Fibroblast of villous mesenchyme (primary cell): Measurements from ENCODE around the gene PALB2. TPM values are rescaled to one million over a fixed set of nuclear protein-coding genes. Genes with fewer than 3 reads are reported as not detected.

Source experiments
- total RNA-seq: library from RNA; depleted of rRNA; stranded (reverse); fragments of >200 nt; gene quantifications from 2 replicates; pipeline ENCODE4 v1.2.3, GENCODE V29; 2012

The PALB2 gene
- total RNA-seq, 1 donor: 22.0 TPM

Other genes with a start within 250 kb of the PALB2 start
- 23.5 and 29.4 TPM in 2 replicates for gene COG7, start 188.1 kb downstream of the PALB2 start, total RNA-seq
- gene GGA2, start 130.8 kb downstream of the PALB2 start, total RNA-seq: 21.6 and 24.2 TPM in 2 replicates
- gene EARS2, start 84.0 kb downstream of the PALB2 start, total RNA-seq: 36.3 and 38.7 TPM in 2 replicates
- 90.8 and 137 TPM in 2 replicates for gene UBFD1, start 83.6 kb downstream of the PALB2 start, total RNA-seq
- gene NDUFAB1, start 45.0 kb downstream of the PALB2 start, total RNA-seq: 78.9 and 98.4 TPM in 2 replicates
- gene DCTN5, start 156 bp upstream of the PALB2 start, total RNA-seq: 31.9 and 47.1 TPM in 2 replicates
- gene PLK1, start 37.6 kb upstream of the PALB2 start, total RNA-seq: 12.6 and 24.6 TPM in 2 replicates
- gene ERN2, start 71.9 kb upstream of the PALB2 start, total RNA-seq: 0.43 TPM in 1 of 2 replicates, not detected in the other
- not detected in 2 replicates for gene CHP2, start 113.7 kb upstream of the PALB2 start, total RNA-seq
- under 0.01 TPM in 1 of 2 replicates, not detected in the other for gene PRKCB, start 194.7 kb upstream of the PALB2 start, total RNA-seq